CD4-positive, alpha-beta T cell treated with Interleukin-15 for 1 hour (primary cell): Measurements from ENCODE around the gene ATP5MG.

Experiments
- DNase-seq: peaks from one replicate; pipeline ENCODE4 v3.0.0-alpha.2; 2020

Gene ATP5MG

GRCh38 chr11:118442908-118443589, 41.6 kb downstream of the ATP5MG start:
- no peak for DNase-seq

GRCh38 chr11:118443590-118444218, 42.3 kb downstream of the ATP5MG start:
- no peak for DNase-seq

GRCh38 chr11:118447423-118447822, 46.0 kb downstream of the ATP5MG start:
- no peak for DNase-seq

- DNase-seq = no peak
Observed at GRCh38 chr11:118448294-118448693, 46.9 kb downstream of the ATP5MG start.

- no peak for DNase-seq
Observed at GRCh38 chr11:118449316-118449918, 48.0 kb downstream of the ATP5MG start.

GRCh38 chr11:118450451-118450850, 49.0 kb downstream of the ATP5MG start:
- no peak for DNase-seq
